ENCODE data around the gene THAP9. TPM values are rescaled to one million over a fixed set of nuclear protein-coding genes. Genes with fewer than 3 reads are reported as not detected.
"Not testable (repeated sequence)": the region's sequence is repeated elsewhere in the genome, so short reads cannot be mapped to it uniquely, and the experiment has no call there.

Gene THAP9
- total RNA-seq (11.9 and 23.8 TPM in 2 replicates), polyA plus RNA-seq (4.4 and 13.5 TPM in 2 replicates)

- peak within 1 kb of the TSS; percentile 97 for H3K27ac ChIP-seq
- TF ChIP-seq CTCF (IDR thresholded peaks at IDR 0.05; ENCODE audit: low read depth, low read length), result no peak
- H3K36me3 ChIP-seq, result peaks cover 6% of the 10 kb centered on the region
- peak; percentile 99 to 100 for DNase-seq (ENCODE audit: low read depth in 1 of 2, low spot score in 1 of 2)
- peaks cover 14% of the 10 kb centered on the region for H3K4me1 ChIP-seq (ENCODE audit: low read depth)
- H3K4me3 ChIP-seq, result peak within 1 kb of the TSS; percentile 73
- no peaks in the 10 kb centered on the region for H3K9me3 ChIP-seq (ENCODE audit: low read depth)
- H3K27me3 ChIP-seq, result no peaks in the 10 kb centered on the region
These were observed at the start of gene THAP9 for GRCh38 chr4:82900411-82901182. THAP9 (plus strand) TSS chr4:82900735; CDS start chr4:82900803, 68 bp downstream.

- no peaks in the 10 kb centered on the region for H3K4me1 ChIP-seq (ENCODE audit: low read depth)
- peaks cover 78% of the 10 kb centered on the region for H3K36me3 ChIP-seq
- TF ChIP-seq CTCF (IDR thresholded peaks at IDR 0.05; ENCODE audit: low read depth, low read length), result no peak
- H3K9me3 ChIP-seq (ENCODE audit: low read depth), result no peaks in the 10 kb centered on the region
- no peak for DNase-seq (ENCODE audit: low read depth in 1 of 2, low spot score in 1 of 2)
- no peak overlapping the region for H3K27ac ChIP-seq
- no peak overlapping the region for H3K4me3 ChIP-seq
- no peaks in the 10 kb centered on the region for H3K27me3 ChIP-seq
These were observed 49.2 kb upstream of the THAP9 start for GRCh38 chr4:82851318-82851717.

- peak; percentile 35 to 60 for DNase-seq (ENCODE audit: low read depth in 1 of 2, low spot score in 1 of 2)
- Histone ChIP-seq H3K4me1 (ENCODE audit: low read depth) (no peaks in the 10 kb centered on the region), H3K27me3 (no peaks in the 10 kb centered on the region), H3K9me3 (ENCODE audit: low read depth) (no peaks in the 10 kb centered on the region), H3K4me3 (no peak overlapping the region), H3K27ac (no peak overlapping the region), H3K36me3 (peaks cover 86% of the 10 kb centered on the region)
- peak; percentile 47 for TF ChIP-seq CTCF (IDR thresholded peaks at IDR 0.05; ENCODE audit: low read depth, low read length)
These were observed 48.4 kb upstream of the THAP9 start for GRCh38 chr4:82851885-82852750.

GRCh38 chr4:82852751-82853285 is 47.7 kb upstream of the THAP9 start:
- Histone ChIP-seq H3K4me3 (no peak overlapping the region), H3K27ac (no peak overlapping the region), H3K27me3 (no peaks in the 10 kb centered on the region), H3K36me3 (peaks cover 90% of the 10 kb centered on the region), H3K4me1 (ENCODE audit: low read depth) (no peaks in the 10 kb centered on the region), H3K9me3 (ENCODE audit: low read depth) (no peaks in the 10 kb centered on the region)
- no peak for DNase-seq (ENCODE audit: low read depth in 1 of 2, low spot score in 1 of 2)
- no peak for TF ChIP-seq CTCF (IDR thresholded peaks at IDR 0.05; ENCODE audit: low read depth, low read length)

GRCh38 chr4:82860487-82860886 is 40.0 kb upstream of the THAP9 start:
- not testable (repeated sequence) for H3K4me3 ChIP-seq; H3K27ac ChIP-seq; H3K9me3 ChIP-seq (ENCODE audit: low read depth); DNase-seq (ENCODE audit: low read depth in 1 of 2, low spot score in 1 of 2); H3K4me1 ChIP-seq (ENCODE audit: low read depth); H3K27me3 ChIP-seq
- peaks cover 70% of the 10 kb centered on the region for H3K36me3 ChIP-seq
